HG02970 (cell line): ENCODE results near the gene RTP1.
"Not testable (repeated sequence)": the region's sequence is repeated elsewhere in the genome, so short reads cannot be mapped to it uniquely, and the experiment has no call there.

Experiments used
- ATAC-seq: cut with Tn5 transposase; IDR thresholded peaks from one replicate; pipeline ENCODE4 v1.9.1; 2021; ENCODE audit warnings: mild to moderate bottlenecking, moderate library complexity, moderate number of reproducible peaks; ENCODE audit not compliant: unreplicated experiment, low FRiP score

The RTP1 gene

GRCh38 chr3:187196573-187197334, 532 bp upstream of the RTP1 start:
- no peak for ATAC-seq

- ATAC-seq = no peak
These were observed 1.2 kb downstream of the RTP1 start for GRCh38 chr3:187198490-187198889.

- ATAC-seq = not testable (repeated sequence)
These were observed 2.3 kb downstream of the RTP1 start for GRCh38 chr3:187199463-187200050.

- ATAC-seq = no peak
These were observed 8.4 kb downstream of the RTP1 start for GRCh38 chr3:187205683-187206082.

GRCh38 chr3:187207062-187207461, 9.8 kb downstream of the RTP1 start:
- no peak for ATAC-seq

- no peak for ATAC-seq
These were observed 10.3 kb downstream of the RTP1 start for GRCh38 chr3:187207624-187208023.

- no peak for ATAC-seq
These were observed 10.9 kb downstream of the RTP1 start for GRCh38 chr3:187208159-187208558.

- no peak for ATAC-seq
These were observed 12.2 kb downstream of the RTP1 start for GRCh38 chr3:187209491-187209890.

- ATAC-seq = no peak
These were observed 12.8 kb downstream of the RTP1 start for GRCh38 chr3:187210091-187210490.

- peak; percentile 55 for ATAC-seq
These were observed 13.4 kb downstream of the RTP1 start for GRCh38 chr3:187210545-187211327.

- ATAC-seq = no peak
These were observed 14.4 kb downstream of the RTP1 start for GRCh38 chr3:187211532-187212195.

GRCh38 chr3:187212196-187212545, 14.9 kb downstream of the RTP1 start:
- ATAC-seq = no peak

- ATAC-seq = no peak
These were observed 15.4 kb downstream of the RTP1 start for GRCh38 chr3:187212705-187213104.

GRCh38 chr3:187213616-187214015, 16.3 kb downstream of the RTP1 start:
- ATAC-seq = no peak

- ATAC-seq = no peak
These were observed 18.2 kb downstream of the RTP1 start for GRCh38 chr3:187215460-187215859.

GRCh38 chr3:187222801-187223200, 25.5 kb downstream of the RTP1 start:
- ATAC-seq = no peak

- no peak for ATAC-seq
These were observed 26.5 kb downstream of the RTP1 start for GRCh38 chr3:187223799-187224198.

GRCh38 chr3:187227658-187228258, 30.5 kb downstream of the RTP1 start:
- ATAC-seq = no peak

GRCh38 chr3:187228740-187229139, 31.5 kb downstream of the RTP1 start:
- no peak for ATAC-seq

GRCh38 chr3:187230011-187230410, 32.7 kb downstream of the RTP1 start:
- no peak for ATAC-seq

GRCh38 chr3:187236962-187237361, 39.7 kb downstream of the RTP1 start:
- ATAC-seq = no peak
